Stimulated activated memory B cell treated with anti-CD40 and anti-IgM and Interleukin-4, amounts not matched to agents 10 μg/mL and 1 μg/mL and 100 μg/mL, for 72 hours (primary cell): Measurements from ENCODE around the gene COL9A2.
"Not testable (repeated sequence)": the region's sequence is repeated elsewhere in the genome, so short reads cannot be mapped to it uniquely, and the experiment has no call there.

Experiments used
- ATAC-seq: fragments of 150-1000 bp; cut with Tn5 transposase; 2 replicates; pipeline ENCODE4 v1.10.0; 2021
- H3K27ac Mint-ChIP-seq: one replicate; pipeline ENCODE4 v1.8.0; 2022; ENCODE audit warnings: mild to moderate bottlenecking, mixed read lengths
- H3K27me3 Mint-ChIP-seq: one replicate; pipeline ENCODE4 v1.8.0; 2022; ENCODE audit warnings: mixed read lengths
- H3K36me3 Mint-ChIP-seq: one replicate; pipeline ENCODE4 v1.8.0; 2022; ENCODE audit warnings: mixed read lengths
- H3K4me1 Mint-ChIP-seq: one replicate; pipeline ENCODE4 v1.8.0; 2022; ENCODE audit warnings: mixed read lengths
- H3K4me3 Mint-ChIP-seq: one replicate; pipeline ENCODE4 v1.8.0; 2022; ENCODE audit warnings: mild to moderate bottlenecking, moderate library complexity, mixed read lengths
- H3K9me3 Mint-ChIP-seq: one replicate; pipeline ENCODE4 v1.8.0; 2022; ENCODE audit warnings: mixed read lengths

The COL9A2 gene

GRCh38 chr1:40316595-40317393 lies at the start of gene COL9A2:
Gene COL9A2 (minus strand): TSS chr1:40317286. CDS start chr1:40317197, 89 bp downstream.
- peaks cover 59% of the 10 kb centered on the region for H3K4me1 Mint-ChIP-seq
- peak within 1 kb of the TSS; percentile 85 for H3K4me3 Mint-ChIP-seq
- no peaks in the 10 kb centered on the region for H3K36me3 Mint-ChIP-seq
- peak within 1 kb of the TSS; percentile 86 for H3K27ac Mint-ChIP-seq
- no peaks in the 10 kb centered on the region for H3K9me3 Mint-ChIP-seq
- peak; percentile 81 for ATAC-seq
- H3K27me3 Mint-ChIP-seq = no peaks in the 10 kb centered on the region

- Mint-ChIP-seq H3K9me3 (peaks cover 3% of the 10 kb centered on the region), H3K4me3 (no peak overlapping the region), H3K4me1 (peaks cover 35% of the 10 kb centered on the region), H3K27ac (peak overlapping the region; percentile 51), H3K36me3 (peaks cover 10% of the 10 kb centered on the region), H3K27me3 (no peaks in the 10 kb centered on the region)
- ATAC-seq = peak; percentile 100
Measured at GRCh38 chr1:40363721-40364120, 46.6 kb upstream of the COL9A2 start.

GRCh38 chr1:40362699-40363098 lies 45.6 kb upstream of the COL9A2 start:
- Mint-ChIP-seq H3K27me3 (no peaks in the 10 kb centered on the region), H3K36me3 (peaks cover 12% of the 10 kb centered on the region), H3K4me1 (peaks cover 35% of the 10 kb centered on the region), H3K4me3 (no peak overlapping the region), H3K27ac (no peak overlapping the region), H3K9me3 (peaks cover 3% of the 10 kb centered on the region)
- ATAC-seq = no peak

GRCh38 chr1:40362199-40362598 lies 45.1 kb upstream of the COL9A2 start:
- H3K27ac Mint-ChIP-seq = no peak overlapping the region
- ATAC-seq = no peak
- H3K36me3 Mint-ChIP-seq = peaks cover 12% of the 10 kb centered on the region
- H3K4me1 Mint-ChIP-seq = peaks cover 36% of the 10 kb centered on the region
- H3K4me3 Mint-ChIP-seq = no peak overlapping the region
- H3K9me3 Mint-ChIP-seq = peaks cover 3% of the 10 kb centered on the region
- H3K27me3 Mint-ChIP-seq = no peaks in the 10 kb centered on the region

GRCh38 chr1:40361637-40362036 lies 44.6 kb upstream of the COL9A2 start:
- no peak overlapping the region for H3K4me3 Mint-ChIP-seq
- H3K4me1 Mint-ChIP-seq = peaks cover 41% of the 10 kb centered on the region
- peaks cover 12% of the 10 kb centered on the region for H3K36me3 Mint-ChIP-seq
- no peak for ATAC-seq
- H3K27ac Mint-ChIP-seq = no peak overlapping the region
- peaks cover 3% of the 10 kb centered on the region for H3K9me3 Mint-ChIP-seq
- no peaks in the 10 kb centered on the region for H3K27me3 Mint-ChIP-seq

GRCh38 chr1:40361201-40361600 lies 44.1 kb upstream of the COL9A2 start:
- no peak overlapping the region for H3K4me3 Mint-ChIP-seq
- H3K36me3 Mint-ChIP-seq = peaks cover 12% of the 10 kb centered on the region
- H3K9me3 Mint-ChIP-seq = peaks cover 3% of the 10 kb centered on the region
- no peak overlapping the region for H3K27ac Mint-ChIP-seq
- peaks cover 46% of the 10 kb centered on the region for H3K4me1 Mint-ChIP-seq
- no peak for ATAC-seq
- H3K27me3 Mint-ChIP-seq = no peaks in the 10 kb centered on the region

GRCh38 chr1:40360631-40361030 lies 43.5 kb upstream of the COL9A2 start:
- Mint-ChIP-seq H3K9me3 (peaks cover 3% of the 10 kb centered on the region), H3K27ac (no peak overlapping the region), H3K4me1 (peaks cover 51% of the 10 kb centered on the region), H3K27me3 (no peaks in the 10 kb centered on the region), H3K4me3 (no peak overlapping the region), H3K36me3 (peaks cover 12% of the 10 kb centered on the region)
- no peak for ATAC-seq

GRCh38 chr1:40357625-40358024 lies 40.5 kb upstream of the COL9A2 start:
- no peaks in the 10 kb centered on the region for H3K27me3 Mint-ChIP-seq
- peaks cover 48% of the 10 kb centered on the region for H3K4me1 Mint-ChIP-seq
- H3K9me3 Mint-ChIP-seq = peaks cover 3% of the 10 kb centered on the region
- peaks cover 12% of the 10 kb centered on the region for H3K36me3 Mint-ChIP-seq
- H3K27ac Mint-ChIP-seq = no peak overlapping the region
- no peak for ATAC-seq
- H3K4me3 Mint-ChIP-seq = no peak overlapping the region

GRCh38 chr1:40353082-40353481 lies 36.0 kb upstream of the COL9A2 start:
- peaks cover 62% of the 10 kb centered on the region for H3K4me1 Mint-ChIP-seq
- H3K4me3 Mint-ChIP-seq = no peak overlapping the region
- no peaks in the 10 kb centered on the region for H3K27me3 Mint-ChIP-seq
- ATAC-seq = no peak
- peak overlapping the region; percentile 72 for H3K27ac Mint-ChIP-seq
- H3K9me3 Mint-ChIP-seq = no peaks in the 10 kb centered on the region
- H3K36me3 Mint-ChIP-seq = no peaks in the 10 kb centered on the region

- Mint-ChIP-seq H3K4me1 (peaks cover 61% of the 10 kb centered on the region), H3K27ac (peak overlapping the region; percentile 72), H3K27me3 (no peaks in the 10 kb centered on the region), H3K9me3 (no peaks in the 10 kb centered on the region), H3K36me3 (no peaks in the 10 kb centered on the region), H3K4me3 (no peak overlapping the region)
- ATAC-seq = peak; percentile 91
Measured at GRCh38 chr1:40352126-40352525, 35.0 kb upstream of the COL9A2 start.

GRCh38 chr1:40351124-40351523 lies 34.0 kb upstream of the COL9A2 start:
- Mint-ChIP-seq H3K4me3 (no peak overlapping the region), H3K9me3 (no peaks in the 10 kb centered on the region), H3K27ac (peak overlapping the region; percentile 72), H3K27me3 (no peaks in the 10 kb centered on the region), H3K36me3 (no peaks in the 10 kb centered on the region), H3K4me1 (peaks cover 51% of the 10 kb centered on the region)
- ATAC-seq = no peak

GRCh38 chr1:40350391-40350790 lies 33.3 kb upstream of the COL9A2 start:
- no peaks in the 10 kb centered on the region for H3K36me3 Mint-ChIP-seq
- peaks cover 49% of the 10 kb centered on the region for H3K4me1 Mint-ChIP-seq
- H3K27me3 Mint-ChIP-seq = no peaks in the 10 kb centered on the region
- H3K4me3 Mint-ChIP-seq = no peak overlapping the region
- no peak for ATAC-seq
- H3K27ac Mint-ChIP-seq = peak overlapping the region; percentile 72
- no peaks in the 10 kb centered on the region for H3K9me3 Mint-ChIP-seq

GRCh38 chr1:40344597-40344996 lies 27.5 kb upstream of the COL9A2 start:
- Mint-ChIP-seq H3K4me3 (peak overlapping the region; percentile 73), H3K27ac (peak overlapping the region; percentile 90), H3K9me3 (no peaks in the 10 kb centered on the region), H3K27me3 (no peaks in the 10 kb centered on the region), H3K36me3 (no peaks in the 10 kb centered on the region), H3K4me1 (peaks cover 63% of the 10 kb centered on the region)
- ATAC-seq = peak; percentile 84

GRCh38 chr1:40342381-40342717 lies 25.3 kb upstream of the COL9A2 start:
- not testable (repeated sequence) for ATAC-seq, H3K9me3 Mint-ChIP-seq, H3K27me3 Mint-ChIP-seq, H3K36me3 Mint-ChIP-seq
- H3K4me1 Mint-ChIP-seq = peaks cover 64% of the 10 kb centered on the region
- H3K4me3 Mint-ChIP-seq = peak overlapping the region; percentile 59
- H3K27ac Mint-ChIP-seq = peak overlapping the region; percentile 90

GRCh38 chr1:40341491-40342380 lies 24.6 kb upstream of the COL9A2 start:
- Mint-ChIP-seq H3K27me3 (no peaks in the 10 kb centered on the region), H3K9me3 (no peaks in the 10 kb centered on the region), H3K4me1 (peaks cover 64% of the 10 kb centered on the region), H3K4me3 (peak overlapping the region; percentile 59), H3K36me3 (no peaks in the 10 kb centered on the region), H3K27ac (peak overlapping the region; percentile 90)
- peak; percentile 24 for ATAC-seq
